Stimulated activated CD8-positive, alpha-beta memory T cell treated with anti-CD3 and anti-CD28 coated beads, Interleukin-12 subunit alpha, Interleukin-12 subunit beta, amount 100 ng/mL, for 4 hours (primary cell): Measurements from ENCODE around the gene LRR1.
"Not testable (repeated sequence)": the region's sequence is repeated elsewhere in the genome, so short reads cannot be mapped to it uniquely, and the experiment has no call there.

Experiments
- DNase-seq: peaks from one replicate; pipeline ENCODE4 v3.0.0-alpha.2; 2020; ENCODE audit warnings: low read depth

Gene LRR1

GRCh38 chr14:49586673-49587460 is 11.9 kb upstream of the LRR1 start:
- DNase-seq, result peak; percentile 30

- no peak for DNase-seq
Observed at GRCh38 chr14:49589387-49589786, 9.4 kb upstream of the LRR1 start.

GRCh38 chr14:49593016-49593415 is 5.7 kb upstream of the LRR1 start:
- no peak for DNase-seq

- DNase-seq, result no peak
Observed at GRCh38 chr14:49594347-49595091, 4.2 kb upstream of the LRR1 start.

- no peak for DNase-seq
Observed at GRCh38 chr14:49598189-49598484, 603 bp upstream of the LRR1 start.

GRCh38 chr14:49607583-49607982 is 8.8 kb downstream of the LRR1 start:
- DNase-seq, result no peak

- no peak for DNase-seq
Observed at GRCh38 chr14:49612251-49612650, 13.5 kb downstream of the LRR1 start.

GRCh38 chr14:49612671-49613070 is 13.9 kb downstream of the LRR1 start:
- DNase-seq, result no peak

GRCh38 chr14:49614196-49614595 is 15.5 kb downstream of the LRR1 start:
- no peak for DNase-seq

GRCh38 chr14:49615776-49616175 is 17.0 kb downstream of the LRR1 start:
- DNase-seq, result no peak

GRCh38 chr14:49617852-49618519 is 19.2 kb downstream of the LRR1 start:
- no peak for DNase-seq

GRCh38 chr14:49619273-49619672 is 20.5 kb downstream of the LRR1 start:
- not testable (repeated sequence) for DNase-seq

- no peak for DNase-seq
Observed at GRCh38 chr14:49619730-49620129, 21.0 kb downstream of the LRR1 start.

- peak; percentile 91 for DNase-seq
Observed at GRCh38 chr14:49620182-49621113, 21.7 kb downstream of the LRR1 start, which contains the start of the genes MGAT2 and RPL36AL. Gene MGAT2, plus strand, starts transcription at chr14:49620799. Its CDS starts 470 bp downstream, at chr14:49621269. Gene RPL36AL, minus strand, starts transcription at chr14:49620626. Its CDS starts 1,522 bp downstream, at chr14:49619104.

GRCh38 chr14:49621114-49621881 is 22.6 kb downstream of the LRR1 start:
- peak; percentile 43 for DNase-seq

- DNase-seq, result no peak
Observed at GRCh38 chr14:49622022-49622607, 23.4 kb downstream of the LRR1 start.

GRCh38 chr14:49623387-49623786 is 24.6 kb downstream of the LRR1 start:
- no peak for DNase-seq

- no peak for DNase-seq
Observed at GRCh38 chr14:49623941-49624839, 25.4 kb downstream of the LRR1 start.
